ENCODE results near the gene TRIM71. TPM values are rescaled to one million over a fixed set of nuclear protein-coding genes. Genes with fewer than 3 reads are reported as not detected.

Gene TRIM71
- total RNA-seq, 1 experiment from 2014 or later: 0.17 TPM

GRCh38 chr3:32881624-32882023 lies 63.8 kb downstream of the TRIM71 start:
- Histone ChIP-seq H3K9me2 (ENCODE audit: insufficient read depth) (no peaks in the 10 kb centered on the region), H3K4me1 (ENCODE audit: control insufficient read depth in 1 of 2, insufficient read depth in 2 of 2, low read length in 2 of 2) (peaks cover 3 to 5% of the 10 kb centered on the region in 2 experiments), H3K9me3 (ENCODE audit: control insufficient read depth in 1 of 2, insufficient read depth in 1 of 2, low read depth in 1 of 2, low read length in 2 of 2) (no peaks in the 10 kb centered on the region), H3K4me3 (replicated peaks in 1 of 2; ENCODE audit: low read depth in 1 of 2, low read length in 2 of 2) (no peak overlapping the region), H3K27me3 (ENCODE audit: insufficient read depth, low read length) (no peaks in the 10 kb centered on the region), H3K27ac (ENCODE audit: low read depth, low read length) (no peak overlapping the region), H4K20me1 (ENCODE audit: insufficient read depth) (no peaks in the 10 kb centered on the region), H3K9ac (ENCODE audit: low read length) (no peak overlapping the region), H3K4me2 (ENCODE audit: low read length) (no peak overlapping the region), H3K79me2 (ENCODE audit: insufficient read depth, low read length) (no peaks in the 10 kb centered on the region), H2AFZ (ENCODE audit: low read depth, low read length, poor library complexity, severe bottlenecking) (no peak overlapping the region), H3K36me3 (ENCODE audit: control insufficient read depth in 1 of 2, insufficient read depth in 2 of 2, low read length in 2 of 2) (no peaks in the 10 kb centered on the region)
- ChIA-PET CTCF (no interaction called here), POLR2A (no interaction called here), RAD21 (ENCODE audit: low non-redundant PET in 1 of 2, low total read pairs in 2 of 2, uncharacterized antibody in 2 of 2, unreplicated experiment in 2 of 2) (no interaction called here)
- TF ChIP-seq REST (IDR thresholded peaks at IDR 0.05; ENCODE audit: low read depth) (no peak), ZNF274 (IDR thresholded peaks at IDR 0.05; ENCODE audit: low read depth, low read length) (no peak), EZH2phosphoT487 (IDR thresholded peaks at IDR 0.05; ENCODE audit: borderline replicate concordance) (no peak), FOSL1 (IDR thresholded peaks at IDR 0.05; ENCODE audit: low read depth) (no peak), EZH2 (IDR thresholded peaks at IDR 0.05) (no peak), ZFX (IDR thresholded peaks at IDR 0.05) (no peak), RAD21 (IDR thresholded peaks at IDR 0.05; ENCODE audit: low read depth) (no peak), POLR2A (IDR thresholded peaks at IDR 0.05; ENCODE audit: borderline replicate concordance, extremely low read depth, insufficient read depth, insufficient read length) (no peak), YY1 (IDR thresholded peaks at IDR 0.05; ENCODE audit: extremely low read depth, insufficient replicate concordance, low read depth, low read length) (no peak), TCF7L2 (IDR thresholded peaks at IDR 0.05; ENCODE audit: borderline replicate concordance, extremely low read depth, insufficient read depth, insufficient read length) (no peak), ELF1 (IDR thresholded peaks at IDR 0.05; ENCODE audit: borderline replicate concordance, low read depth) (no peak), CEBPB (IDR thresholded peaks at IDR 0.05; ENCODE audit: low read depth) (no peak)
- intact Hi-C loops (cut with micrococcal nuclease): no loop called here
- DNase-seq (ENCODE audit: low read depth, low spot score) (no peak), ATAC-seq (no peak)
- BruUV-seq (replicated peaks): no TSS peak

Data from HCT116 (cell line).